Hepatocyte (in vitro differentiated cells): Measurements from ENCODE around the gene KIAA0513. TPM values are rescaled to one million over a fixed set of nuclear protein-coding genes. Genes with fewer than 3 reads are reported as not detected.

Source experiments
- DNase-seq: peaks from one replicate; pipeline ENCODE4 v3.0.0-alpha.2; 2016; ENCODE audit warnings: low spot score
- H2AFZ ChIP-seq: fragments of 200-600 bp; sonication (generic); 2 replicates; pipeline ENCODE4 v1.6.0; 2016; ENCODE audit warnings: antibody characterized with exemption, mild to moderate bottlenecking
- H3K27ac ChIP-seq: fragments of 200-600 bp; sonication (generic); 2 replicates; pipeline ENCODE4 v1.5.1; 2016; ENCODE audit warnings: mild to moderate bottlenecking
- H3K27me3 ChIP-seq: fragments of 200-600 bp; sonication (generic); 2 replicates; pipeline ENCODE4 v1.6.1; 2016
- H3K36me3 ChIP-seq: fragments of 200-600 bp; sonication (generic); replicated peaks from 2 replicates; pipeline ENCODE4 v1.5.1; 2016; ENCODE audit warnings: low read depth; ENCODE audit not compliant: insufficient read depth
- H3K4me1 ChIP-seq: fragments of 200-600 bp; sonication (generic); 2 replicates; pipeline ENCODE4 v1.5.1; 2016; ENCODE audit warnings: mild to moderate bottlenecking, moderate library complexity; ENCODE audit not compliant: insufficient read depth
- H3K4me2 ChIP-seq: fragments of 200-600 bp; sonication (generic); 2 replicates; pipeline ENCODE4 v1.6.0; 2016
- H3K4me3 ChIP-seq: fragments of 200-600 bp; sonication (generic); 2 replicates; pipeline ENCODE4 v1.5.1; 2016; ENCODE audit warnings: mild to moderate bottlenecking
- H3K79me2 ChIP-seq: fragments of 200-600 bp; sonication (generic); 2 replicates; pipeline ENCODE4 v1.6.0; 2017; ENCODE audit warnings: mild to moderate bottlenecking
- H3K9me2 ChIP-seq: fragments of 200-600 bp; sonication (generic); replicated peaks from 2 replicates; pipeline ENCODE4 v1.6.0; 2017; ENCODE audit warnings: mild to moderate bottlenecking; ENCODE audit not compliant: insufficient read depth
- H3K9me3 ChIP-seq: fragments of 200-600 bp; sonication (generic); 2 replicates; pipeline ENCODE4 v1.5.1; 2016; ENCODE audit warnings: low read depth, mild to moderate bottlenecking
- H4K20me1 ChIP-seq: fragments of 200-600 bp; sonication (generic); 2 replicates; pipeline ENCODE4 v1.6.0; 2016; ENCODE audit warnings: mild to moderate bottlenecking; ENCODE audit not compliant: insufficient read depth, poor library complexity, severe bottlenecking
- EZH2 ChIP-seq: fragments of 200-600 bp; sonication (generic); IDR thresholded peaks from 2 replicates; pipeline ENCODE4 v1.6.1; 2016; ENCODE audit warnings: antibody characterized with exemption, mild to moderate bottlenecking, borderline replicate concordance
- EZH2phosphoT487 ChIP-seq: fragments of 200-600 bp; sonication (generic); IDR thresholded peaks from one replicate; pipeline ENCODE4 v1.6.1; 2018; ENCODE audit warnings: antibody characterized with exemption, mild to moderate bottlenecking, low read depth, moderate library complexity; ENCODE audit not compliant: unreplicated experiment, severe bottlenecking
- WGBS: methylation state at CpG from one replicate; pipeline ENCODE4 v1.1.6; 2016; ENCODE audit warnings: low lambda C conversion rate; ENCODE audit errors: missing lambda C conversion rate; 5-methylcytosine and 5-hydroxymethylcytosine counted together
- polyA plus RNA-seq: library from polyadenylated mRNA; unstranded; fragments of >200 nt; fragmentation: Nextera tagmentation; extraction: Ambion mirVana; gene quantifications from 2 replicates; pipeline ENCODE4 v1.2.1, GENCODE V29; 2016
- total RNA-seq: library from RNA; depleted of rRNA; stranded (reverse); fragments of >200 nt; gene quantifications from 2 replicates; pipeline ENCODE4 v1.2.3, GENCODE V29; 2014
- TF ChIP-seq, protein P1 (sequence below): fragments of 200-600 bp; sonication (generic); IDR thresholded peaks from 2 replicates; pipeline ENCODE4 v1.5.1; 2016; ENCODE audit warnings: antibody characterized with exemption, mild to moderate bottlenecking; ENCODE audit not compliant: poor library complexity

The KIAA0513 gene
- total and polyA plus RNA-seq, 2 experiments from 2014 or later: 10.1 to 14.9 TPM

DNA sequence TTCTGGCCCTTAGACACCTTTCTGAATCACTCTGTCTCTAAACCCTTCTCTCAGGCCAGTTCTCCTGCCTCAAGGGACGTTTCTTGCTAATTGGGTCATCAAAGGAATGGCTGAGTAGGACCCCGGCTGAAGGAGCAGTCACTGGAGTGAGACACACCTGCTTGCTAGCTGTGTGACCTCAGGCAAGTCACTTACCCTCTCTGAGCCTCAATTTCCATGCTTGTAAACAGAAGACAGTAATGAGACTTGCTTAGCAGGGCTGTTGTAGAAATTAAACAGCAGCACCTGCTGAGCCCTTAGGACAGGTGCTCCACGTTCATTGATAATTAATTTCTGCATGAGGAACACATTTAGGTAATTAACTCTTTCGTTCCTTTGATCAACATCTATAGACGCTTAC is 77.9 kb downstream of the KIAA0513 start:
- Histone ChIP-seq H2AFZ (no peak overlapping the region), H3K4me1 (no peaks in the 10 kb centered on the region), H3K9me3 (no peaks in the 10 kb centered on the region), H3K9me2 (no peaks in the 10 kb centered on the region), H3K27ac (no peak overlapping the region), H4K20me1 (no peaks in the 10 kb centered on the region), H3K79me2 (no peaks in the 10 kb centered on the region), H3K4me3 (no peak overlapping the region), H3K27me3 (no peaks in the 10 kb centered on the region), H3K4me2 (no peak overlapping the region), H3K36me3 (no peaks in the 10 kb centered on the region)
- 68% methylated on average over 5 of the region's 5 CpGs for whole genome bisulfite sequencing
- DNase-seq: no peak
- TF ChIP-seq, protein P1, sequence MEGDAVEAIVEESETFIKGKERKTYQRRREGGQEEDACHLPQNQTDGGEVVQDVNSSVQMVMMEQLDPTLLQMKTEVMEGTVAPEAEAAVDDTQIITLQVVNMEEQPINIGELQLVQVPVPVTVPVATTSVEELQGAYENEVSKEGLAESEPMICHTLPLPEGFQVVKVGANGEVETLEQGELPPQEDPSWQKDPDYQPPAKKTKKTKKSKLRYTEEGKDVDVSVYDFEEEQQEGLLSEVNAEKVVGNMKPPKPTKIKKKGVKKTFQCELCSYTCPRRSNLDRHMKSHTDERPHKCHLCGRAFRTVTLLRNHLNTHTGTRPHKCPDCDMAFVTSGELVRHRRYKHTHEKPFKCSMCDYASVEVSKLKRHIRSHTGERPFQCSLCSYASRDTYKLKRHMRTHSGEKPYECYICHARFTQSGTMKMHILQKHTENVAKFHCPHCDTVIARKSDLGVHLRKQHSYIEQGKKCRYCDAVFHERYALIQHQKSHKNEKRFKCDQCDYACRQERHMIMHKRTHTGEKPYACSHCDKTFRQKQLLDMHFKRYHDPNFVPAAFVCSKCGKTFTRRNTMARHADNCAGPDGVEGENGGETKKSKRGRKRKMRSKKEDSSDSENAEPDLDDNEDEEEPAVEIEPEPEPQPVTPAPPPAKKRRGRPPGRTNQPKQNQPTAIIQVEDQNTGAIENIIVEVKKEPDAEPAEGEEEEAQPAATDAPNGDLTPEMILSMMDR: no peak
- TF ChIP-seq EZH2 (no peak), EZH2phosphoT487 (no peak)

DNA sequence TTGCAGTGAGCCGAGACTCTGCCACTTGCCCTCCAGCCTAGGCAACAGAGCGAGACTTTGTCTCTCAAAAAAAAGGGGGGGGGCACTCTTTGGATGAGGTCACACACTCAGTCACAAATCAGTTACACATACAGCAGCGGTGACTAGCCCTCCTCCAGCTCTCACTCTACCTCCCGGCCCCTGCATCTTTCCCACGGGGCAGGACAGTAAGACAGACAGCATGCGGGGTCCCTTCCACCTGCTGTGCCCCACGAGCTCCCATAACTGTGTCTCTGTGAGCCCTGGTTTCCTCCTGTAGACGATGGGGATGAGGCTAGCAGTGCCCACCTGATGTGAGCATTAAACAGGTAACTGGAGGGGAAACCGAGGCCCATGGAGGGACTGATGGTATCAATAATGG is 79.5 kb downstream of the KIAA0513 start:
- 90% methylated on average over 9 of the region's 9 CpGs for WGBS
- Histone ChIP-seq H3K27ac (no peak overlapping the region), H3K9me3 (no peaks in the 10 kb centered on the region), H3K36me3 (no peaks in the 10 kb centered on the region), H4K20me1 (no peaks in the 10 kb centered on the region), H3K27me3 (no peaks in the 10 kb centered on the region), H3K4me1 (no peaks in the 10 kb centered on the region), H3K79me2 (no peaks in the 10 kb centered on the region), H2AFZ (no peak overlapping the region), H3K9me2 (no peaks in the 10 kb centered on the region), H3K4me2 (no peak overlapping the region), H3K4me3 (no peak overlapping the region)
- TF ChIP-seq EZH2phosphoT487 (no peak), EZH2 (no peak)
- TF ChIP-seq, protein P1: no peak
- DNase-seq: no peak

DNA sequence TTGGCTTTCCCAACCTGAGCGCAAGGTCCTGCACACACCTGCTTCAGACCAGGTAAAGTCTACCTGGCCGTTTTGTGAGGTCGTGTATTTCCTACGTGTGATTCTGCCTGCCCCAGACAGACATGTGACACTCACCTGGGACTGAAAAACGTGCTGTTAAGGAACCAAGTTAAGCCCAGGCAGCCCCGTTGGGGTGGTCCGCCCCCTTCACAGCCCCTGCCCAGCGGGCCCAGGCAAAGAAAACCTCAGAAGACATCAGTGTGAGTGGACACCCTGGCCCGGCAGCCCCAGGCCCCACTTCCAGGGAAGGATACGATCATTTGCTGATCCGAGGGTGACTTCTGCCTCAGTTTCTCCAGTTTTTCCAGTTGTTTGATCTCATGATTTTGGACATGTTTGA is 79.9 kb downstream of the KIAA0513 start:
- TF ChIP-seq, protein P1: no peak
- TF ChIP-seq EZH2 (no peak), EZH2phosphoT487 (no peak)
- Histone ChIP-seq H3K27me3 (no peaks in the 10 kb centered on the region), H3K4me2 (no peak overlapping the region), H3K27ac (no peak overlapping the region), H2AFZ (no peak overlapping the region), H3K9me2 (no peaks in the 10 kb centered on the region), H4K20me1 (no peaks in the 10 kb centered on the region), H3K4me1 (no peaks in the 10 kb centered on the region), H3K79me2 (no peaks in the 10 kb centered on the region), H3K4me3 (no peak overlapping the region), H3K36me3 (no peaks in the 10 kb centered on the region), H3K9me3 (no peaks in the 10 kb centered on the region)
- no peak for DNase-seq
- 90% methylated on average over 11 of the region's 11 CpGs for WGBS

DNA sequence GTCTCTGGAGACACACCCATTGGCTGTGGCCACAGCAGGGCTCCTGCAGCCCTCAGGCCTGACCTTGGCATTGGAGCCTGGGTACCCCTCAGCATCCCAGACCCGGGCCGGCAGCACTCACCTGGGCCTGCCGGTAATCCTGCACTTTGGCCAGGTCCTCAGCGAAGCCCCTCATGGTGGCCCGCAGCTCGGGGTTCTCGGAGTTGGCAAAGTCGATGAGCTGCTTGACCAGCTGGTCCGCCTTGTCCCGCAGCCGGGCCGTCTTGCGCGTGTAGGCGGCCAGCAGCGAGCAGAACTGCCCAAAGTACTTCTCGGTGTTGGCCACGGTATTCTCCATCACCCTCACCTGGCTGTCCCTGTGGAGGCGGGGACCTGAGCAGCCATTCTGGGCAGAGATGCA is 82.5 kb downstream of the KIAA0513 start:
- Histone ChIP-seq H3K4me3 (no peak overlapping the region), H3K9me2 (no peaks in the 10 kb centered on the region), H3K36me3 (no peaks in the 10 kb centered on the region), H4K20me1 (no peaks in the 10 kb centered on the region), H3K9me3 (no peaks in the 10 kb centered on the region), H3K4me2 (no peak overlapping the region), H3K79me2 (no peaks in the 10 kb centered on the region), H2AFZ (no peak overlapping the region), H3K4me1 (peaks cover 1% of the 10 kb centered on the region), H3K27ac (no peak overlapping the region), H3K27me3 (no peaks in the 10 kb centered on the region)
- TF ChIP-seq EZH2: no peak
- TF ChIP-seq, protein P1: no peak
- no peak for TF ChIP-seq EZH2phosphoT487
- 99% methylated on average over 19 of the region's 19 CpGs for WGBS
- no peak for DNase-seq
